GM18951 (cell line): ENCODE results near the gene HS3ST2.

Source experiments
- POLR2A ChIP-seq: IDR thresholded peaks from 4 replicates; pipeline ENCODE4 v1.6.1; 2011; ENCODE audit warnings: mild to moderate bottlenecking; ENCODE audit not compliant: insufficient read length, insufficient read depth; ENCODE audit errors: extremely low read depth
- in situ Hi-C: fragments of 300-500 bp; cut with MboI; formaldehyde crosslinking; loops from one replicate; pipeline ENCODE4 v1.12.0; 2022; ENCODE audit warnings: low sequenced_read_pairs, mixed read lengths, inconsistent platforms; ENCODE audit not compliant: unreplicated experiment

Gene HS3ST2

GRCh38 chr16:22813948-22814710 is at the start of gene HS3ST2:
HS3ST2 (plus strand) TSS chr16:22814162; CDS start chr16:22814611, 449 bp downstream.
- in situ Hi-C loops: no loop called here
- no peak for TF ChIP-seq POLR2A

- no peak for TF ChIP-seq POLR2A
- in situ Hi-C loops: no loop called here
These were observed 49.2 kb upstream of the HS3ST2 start for GRCh38 chr16:22764662-22765327.

GRCh38 chr16:22765479-22765878 is 48.5 kb upstream of the HS3ST2 start:
- no peak for TF ChIP-seq POLR2A
- in situ Hi-C loops: no loop called here

GRCh38 chr16:22770866-22771265 is 43.1 kb upstream of the HS3ST2 start:
- in situ Hi-C loops: no loop called here
- TF ChIP-seq POLR2A: no peak

GRCh38 chr16:22771551-22771950 is 42.4 kb upstream of the HS3ST2 start:
- TF ChIP-seq POLR2A: no peak
- in situ Hi-C loops: no loop called here

GRCh38 chr16:22775220-22775922 is 38.6 kb upstream of the HS3ST2 start:
- TF ChIP-seq POLR2A: no peak
- in situ Hi-C loops: no loop called here

- in situ Hi-C loops: no loop called here
- no peak for TF ChIP-seq POLR2A
These were observed 32.5 kb upstream of the HS3ST2 start for GRCh38 chr16:22781480-22781879.

- in situ Hi-C loops: no loop called here
- TF ChIP-seq POLR2A: no peak
These were observed 31.6 kb upstream of the HS3ST2 start for GRCh38 chr16:22782314-22782713.

GRCh38 chr16:22784690-22785214 is 29.2 kb upstream of the HS3ST2 start:
- no peak for TF ChIP-seq POLR2A
- in situ Hi-C loops: no loop called here

- no peak for TF ChIP-seq POLR2A
- in situ Hi-C loops: no loop called here
These were observed 28.4 kb upstream of the HS3ST2 start for GRCh38 chr16:22785552-22785951.

GRCh38 chr16:22786284-22786683 is 27.7 kb upstream of the HS3ST2 start:
- no peak for TF ChIP-seq POLR2A
- in situ Hi-C loops: no loop called here

- in situ Hi-C loops: no loop called here
- TF ChIP-seq POLR2A: no peak
These were observed 27.3 kb upstream of the HS3ST2 start for GRCh38 chr16:22786691-22787090.

- no peak for TF ChIP-seq POLR2A
- in situ Hi-C loops: no loop called here
These were observed 26.3 kb upstream of the HS3ST2 start for GRCh38 chr16:22787466-22788192.
